NCI-H146 treated with DMSO at 0.1 percent for 48 hours (cell line): ENCODE data around the gene UNC5C.
"Not testable (repeated sequence)": the region's sequence is repeated elsewhere in the genome, so short reads cannot be mapped to it uniquely, and the experiment has no call there.

Experiments
- DNase-seq: peaks from one replicate; lab custom pipeline; 2025; ENCODE audit not compliant: unreplicated experiment; lab: John Stamatoyannopoulos, UW

UNC5C gene

DNA sequence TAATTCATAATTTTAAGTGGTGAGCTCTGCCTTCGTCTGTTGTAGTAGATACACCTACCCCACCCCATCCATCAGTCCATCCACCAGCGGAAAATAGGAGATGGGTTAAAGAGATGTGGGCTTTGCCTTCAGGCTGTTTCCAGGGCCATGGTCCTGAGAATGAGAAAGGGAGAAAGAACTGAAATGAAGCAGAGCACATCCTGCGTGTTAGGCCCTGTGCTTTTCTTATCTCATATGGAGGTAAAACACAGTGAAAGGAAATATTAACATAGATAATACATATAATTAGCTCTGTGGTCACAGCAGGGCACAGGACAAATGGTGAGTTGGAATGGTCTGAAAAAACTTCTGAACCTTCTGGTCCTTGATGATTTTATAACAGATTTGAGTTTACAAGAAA is 397.5 kb downstream of the UNC5C start:
- DNase-seq, result no peak

DNA sequence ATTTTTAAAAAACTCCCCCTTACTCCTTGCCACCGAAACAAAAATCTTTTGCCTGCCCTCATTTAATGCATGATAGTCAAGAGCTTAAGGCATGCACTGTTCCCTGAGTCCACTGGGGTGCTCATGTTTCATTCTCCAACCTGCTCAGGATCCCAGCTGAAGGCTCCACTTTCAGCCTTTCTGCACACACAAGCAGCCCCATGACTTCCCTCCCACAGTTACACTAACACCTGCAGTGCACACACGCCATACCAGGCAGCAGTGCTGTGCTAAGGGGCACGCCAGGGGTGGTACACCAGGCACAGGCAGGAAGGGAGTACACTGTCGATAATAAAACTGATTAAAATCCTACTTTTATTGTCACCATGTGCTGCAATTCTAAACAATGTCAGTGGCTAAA is 405.8 kb downstream of the UNC5C start:
- no peak for DNase-seq

DNA sequence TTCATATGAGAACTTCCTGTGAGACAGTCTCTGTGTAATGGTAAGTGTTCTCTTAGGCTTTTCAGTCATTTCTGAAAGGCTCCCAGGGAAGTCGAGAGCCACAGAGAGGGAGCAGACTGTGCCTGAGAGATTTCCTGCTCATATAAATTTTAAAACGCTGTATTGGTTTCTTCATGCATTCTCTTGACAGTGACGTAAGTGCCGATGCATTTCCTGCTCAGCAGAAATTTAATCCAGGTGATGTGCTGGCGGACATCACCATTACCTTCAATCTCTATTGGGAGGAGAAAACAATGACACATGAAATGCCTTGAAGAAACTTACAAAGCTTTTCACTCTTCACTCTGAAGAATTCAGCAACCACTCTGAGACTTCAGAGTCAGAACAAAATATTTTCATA is 407.4 kb downstream of the UNC5C start:
- DNase-seq, result no peak

DNA sequence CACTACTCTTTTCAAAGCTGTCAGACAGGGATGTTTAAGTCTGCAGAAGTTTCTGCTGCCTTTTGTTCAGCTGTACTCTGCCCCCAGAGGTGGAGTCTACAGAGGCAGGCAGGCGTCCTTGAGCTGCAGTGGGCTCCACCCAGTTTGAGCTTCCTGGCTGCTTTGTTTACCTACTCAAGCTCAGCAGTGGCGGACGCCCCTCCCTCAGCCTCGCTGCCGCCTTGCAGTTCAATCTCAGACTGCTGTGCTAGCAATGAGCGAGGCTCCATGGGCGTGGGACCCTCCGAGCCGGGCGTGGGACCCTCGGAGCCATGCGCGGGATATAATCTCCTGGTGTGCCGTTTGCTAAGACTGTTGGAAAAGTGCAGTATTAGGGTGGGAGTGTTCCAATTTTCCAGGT is 409.3 kb downstream of the UNC5C start:
- not testable (repeated sequence) for DNase-seq

DNA sequence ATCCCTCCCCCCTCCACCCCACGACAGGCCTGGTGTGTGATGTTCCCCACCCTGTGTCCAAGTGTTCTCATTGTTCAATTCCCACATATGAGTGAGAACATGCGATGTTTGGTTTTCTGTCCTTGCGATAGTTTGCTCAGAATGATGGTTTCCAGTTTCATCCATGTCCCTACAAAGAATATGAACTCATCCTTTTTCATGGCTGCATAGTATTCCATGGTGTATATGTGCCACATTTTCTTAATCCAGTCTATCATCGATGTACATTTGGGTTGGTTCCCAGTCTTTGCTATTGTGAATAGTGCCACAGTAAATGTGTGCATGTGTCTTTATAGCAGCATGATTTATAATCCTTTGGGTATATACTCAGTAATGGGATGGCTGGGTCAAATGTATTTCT is 414.8 kb downstream of the UNC5C start:
- not testable (repeated sequence) for DNase-seq

DNA sequence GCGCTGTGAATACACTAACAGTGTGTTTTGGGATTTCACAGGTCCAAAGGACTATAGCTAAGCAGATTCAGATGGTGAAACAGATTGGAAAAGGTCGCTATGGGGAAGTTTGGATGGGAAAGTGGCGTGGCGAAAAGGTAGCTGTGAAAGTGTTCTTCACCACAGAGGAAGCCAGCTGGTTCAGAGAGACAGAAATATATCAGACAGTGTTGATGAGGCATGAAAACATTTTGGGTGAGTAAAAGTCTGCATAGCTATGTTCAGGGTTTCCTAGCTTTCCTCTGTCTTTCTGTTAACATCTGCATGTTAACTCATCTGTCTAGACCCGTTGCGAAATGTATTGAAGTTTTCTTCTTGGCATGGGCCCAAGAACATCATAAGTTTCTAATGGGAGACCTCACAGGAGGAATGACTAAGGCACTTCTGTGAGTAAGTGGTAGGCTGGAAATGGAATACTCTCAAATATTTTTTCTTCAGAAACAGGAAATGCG is 418.9 kb downstream of the UNC5C start:
- no peak for DNase-seq

DNA sequence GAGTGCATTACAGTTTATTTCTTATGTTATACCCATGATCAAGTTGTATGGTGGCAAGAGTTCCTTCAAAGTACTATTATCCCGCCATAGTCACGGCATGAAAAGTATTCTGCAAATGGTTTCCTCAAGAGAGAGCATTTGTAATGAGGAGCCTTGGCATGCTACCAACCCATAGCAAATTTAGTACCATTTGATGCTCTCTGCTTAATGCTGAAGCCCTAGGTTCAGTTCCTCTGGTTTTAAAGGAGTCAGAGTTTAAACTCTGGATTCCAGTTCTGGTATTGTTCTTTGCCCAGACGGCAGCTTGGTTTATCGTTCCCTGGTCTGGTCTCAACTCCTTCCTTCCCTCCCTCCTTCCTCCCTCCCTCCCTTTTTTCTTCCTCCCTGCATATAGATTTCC is 419.7 kb downstream of the UNC5C start:
- DNase-seq, result no peak

DNA sequence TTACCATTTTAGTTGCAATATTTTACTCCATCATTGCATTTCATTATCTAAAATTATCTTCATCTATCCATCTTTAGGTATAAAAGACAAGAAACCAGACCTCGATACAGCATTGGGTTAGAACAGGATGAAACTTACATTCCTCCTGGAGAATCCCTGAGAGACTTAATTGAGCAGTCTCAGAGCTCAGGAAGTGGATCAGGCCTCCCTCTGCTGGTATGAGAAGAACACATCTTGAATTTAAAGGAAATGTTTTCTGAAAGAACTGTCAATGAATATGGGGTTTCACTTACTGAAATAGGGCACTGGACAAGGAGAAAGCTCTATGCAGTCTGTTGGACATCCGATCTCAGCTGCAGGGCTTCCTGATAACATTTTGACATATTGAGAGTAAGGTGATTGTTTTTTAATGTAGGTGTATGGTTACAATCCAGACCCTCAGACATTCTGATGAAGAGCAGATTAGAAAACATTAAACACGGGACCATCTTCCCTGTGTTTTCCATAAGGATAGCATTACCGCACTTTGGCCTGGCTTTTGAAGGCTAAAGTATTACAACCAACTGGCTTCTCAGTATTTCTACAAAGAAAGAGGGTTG is 423.8 kb downstream of the UNC5C start:
- DNase-seq, result no peak

DNA sequence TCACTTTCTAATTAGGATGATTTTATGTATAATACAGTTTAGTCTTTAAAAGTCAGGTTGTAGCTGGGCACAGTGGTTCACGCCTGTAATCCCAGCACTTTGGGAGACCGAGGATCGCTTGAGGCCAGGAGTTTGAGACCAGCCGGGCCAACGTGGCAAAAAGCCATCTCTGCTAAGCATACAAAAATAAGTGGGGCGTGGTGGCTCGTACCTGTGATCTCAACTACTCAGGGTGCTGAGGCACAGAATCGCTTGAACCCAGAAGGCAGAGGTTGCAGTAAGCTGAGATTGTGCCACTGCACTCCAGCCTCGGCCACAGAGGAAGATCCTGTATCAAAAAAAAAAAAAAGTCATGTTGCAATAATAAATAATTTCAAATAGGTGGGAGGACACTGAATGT is 426.8 kb downstream of the UNC5C start:
- DNase-seq, result no peak

DNA sequence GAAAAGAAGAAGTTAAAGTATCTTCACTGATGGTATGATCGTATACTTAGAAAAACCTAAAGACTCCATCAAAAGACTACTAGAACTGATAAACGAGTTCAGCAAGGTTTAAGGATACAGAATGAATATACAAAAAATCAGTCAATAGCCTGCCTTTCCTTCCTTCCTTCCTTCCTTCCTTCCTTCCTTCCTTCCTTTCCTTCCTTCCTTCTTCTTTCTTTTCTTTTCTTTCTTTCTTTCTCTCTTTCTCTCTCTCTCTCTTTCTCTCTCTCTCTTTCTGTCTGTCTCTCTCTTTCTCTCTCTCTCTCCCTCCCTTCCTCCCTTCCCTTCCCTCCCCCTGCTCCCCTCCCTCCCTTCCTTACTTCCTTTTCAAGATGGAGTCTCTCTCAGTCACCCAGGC is 428.3 kb downstream of the UNC5C start:
- DNase-seq, result no peak

DNA sequence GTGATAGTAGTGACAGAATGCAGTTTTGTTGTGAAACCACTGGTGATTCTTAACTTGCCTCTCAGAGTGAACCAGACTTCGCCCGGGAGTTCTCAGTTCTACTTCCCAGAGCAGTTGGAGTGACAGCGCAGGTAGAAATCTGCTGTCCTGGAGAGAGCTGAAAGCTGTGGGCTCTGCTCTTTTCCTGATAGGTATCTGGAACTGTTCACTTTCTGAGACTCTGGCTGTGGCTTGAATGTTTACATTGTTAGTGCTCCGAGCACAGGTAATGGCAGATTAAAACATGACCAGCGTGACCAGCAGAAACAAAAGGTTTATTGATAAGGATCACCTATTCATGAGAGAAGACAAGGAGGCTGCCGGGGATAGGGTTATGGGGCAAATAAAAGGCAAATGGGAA is 430.3 kb downstream of the UNC5C start:
- DNase-seq, result no peak

DNA sequence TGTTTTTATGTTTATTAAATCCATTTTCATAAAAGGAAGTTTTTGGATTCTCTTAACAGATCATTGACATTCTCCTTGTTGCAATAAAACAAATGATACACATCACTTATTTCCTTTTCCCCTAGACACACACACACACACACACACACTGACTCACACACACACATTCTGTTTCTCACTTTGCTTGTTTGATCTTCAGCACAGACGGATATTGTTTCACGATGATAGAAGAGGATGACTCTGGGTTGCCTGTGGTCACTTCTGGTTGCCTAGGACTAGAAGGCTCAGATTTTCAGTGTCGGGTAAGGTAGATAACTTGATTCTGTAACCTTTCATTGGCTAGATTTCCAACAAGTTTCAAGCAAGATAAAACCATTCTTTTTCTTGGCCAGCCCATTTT is 434.3 kb downstream of the UNC5C start:
- DNase-seq, result no peak
